GM12801 (cell line): ENCODE data around the gene TTC9C.

Experiments
- TF ChIP-seq, protein P1 (sequence below): IDR thresholded peaks from one replicate; pipeline ENCODE4 v1.5.1; 2011; ENCODE audit warnings: control low read depth; ENCODE audit not compliant: insufficient read length; ENCODE audit errors: extremely low read depth

Gene TTC9C

DNA sequence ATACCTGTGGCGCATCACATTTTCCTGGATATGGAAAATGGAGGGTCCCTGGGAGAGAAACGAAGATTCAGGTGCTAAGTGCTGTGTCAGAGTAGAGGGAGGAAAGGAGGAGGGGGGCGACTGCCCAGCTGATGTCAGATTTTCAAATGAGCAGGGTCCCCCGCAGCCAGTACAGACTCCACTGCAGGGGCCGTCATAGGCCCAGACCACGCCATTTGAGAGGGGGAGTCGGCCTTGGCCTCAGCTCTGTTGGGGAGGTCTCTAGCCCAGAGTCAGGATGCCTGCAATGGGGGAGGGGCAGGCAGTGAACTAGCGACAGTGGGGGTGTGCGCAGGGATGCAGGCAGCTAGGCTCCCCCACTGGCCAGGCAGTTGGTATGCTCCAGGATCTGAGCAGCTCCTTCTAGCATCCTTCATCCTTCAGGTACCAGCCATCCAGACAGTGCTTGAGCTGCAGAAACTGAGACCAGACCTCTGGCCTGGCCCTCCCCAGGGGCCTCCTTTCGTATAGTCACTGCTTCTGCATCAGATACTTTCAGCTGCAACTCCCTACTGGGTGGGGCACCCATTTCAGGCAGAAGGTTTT is 20.9 kb upstream of the TTC9C start, which contains the start of the genes BSCL2 and GNG3:
TSS of gene BSCL2 (minus strand) at position 148 of the 585 bp plus-strand sequence. CDS start 229 bp downstream, outside the sequence.
TSS of gene GNG3 (plus strand) at position 400 of the 585 bp plus-strand sequence. CDS start 620 bp downstream, outside the sequence.
- TF ChIP-seq, protein P1, sequence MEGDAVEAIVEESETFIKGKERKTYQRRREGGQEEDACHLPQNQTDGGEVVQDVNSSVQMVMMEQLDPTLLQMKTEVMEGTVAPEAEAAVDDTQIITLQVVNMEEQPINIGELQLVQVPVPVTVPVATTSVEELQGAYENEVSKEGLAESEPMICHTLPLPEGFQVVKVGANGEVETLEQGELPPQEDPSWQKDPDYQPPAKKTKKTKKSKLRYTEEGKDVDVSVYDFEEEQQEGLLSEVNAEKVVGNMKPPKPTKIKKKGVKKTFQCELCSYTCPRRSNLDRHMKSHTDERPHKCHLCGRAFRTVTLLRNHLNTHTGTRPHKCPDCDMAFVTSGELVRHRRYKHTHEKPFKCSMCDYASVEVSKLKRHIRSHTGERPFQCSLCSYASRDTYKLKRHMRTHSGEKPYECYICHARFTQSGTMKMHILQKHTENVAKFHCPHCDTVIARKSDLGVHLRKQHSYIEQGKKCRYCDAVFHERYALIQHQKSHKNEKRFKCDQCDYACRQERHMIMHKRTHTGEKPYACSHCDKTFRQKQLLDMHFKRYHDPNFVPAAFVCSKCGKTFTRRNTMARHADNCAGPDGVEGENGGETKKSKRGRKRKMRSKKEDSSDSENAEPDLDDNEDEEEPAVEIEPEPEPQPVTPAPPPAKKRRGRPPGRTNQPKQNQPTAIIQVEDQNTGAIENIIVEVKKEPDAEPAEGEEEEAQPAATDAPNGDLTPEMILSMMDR: no peak

DNA sequence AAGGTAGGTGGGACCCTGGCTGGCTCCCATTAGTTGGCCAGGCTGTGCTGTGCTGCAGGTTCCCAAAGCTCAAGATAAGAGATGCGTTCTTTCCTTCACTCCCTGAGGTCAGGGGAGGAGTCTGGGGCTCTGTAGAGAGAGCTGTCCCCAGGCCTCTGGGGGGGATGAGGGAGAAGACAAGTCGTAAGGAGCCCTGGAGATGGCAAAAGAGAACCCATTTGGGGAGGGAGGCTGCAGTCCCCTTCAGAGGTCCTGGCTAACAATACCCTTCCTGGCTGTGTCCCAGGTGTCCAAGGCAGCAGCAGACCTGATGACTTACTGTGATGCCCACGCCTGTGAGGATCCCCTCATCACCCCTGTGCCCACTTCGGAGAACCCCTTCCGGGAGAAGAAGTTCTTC is 19.9 kb upstream of the TTC9C start:
- TF ChIP-seq, protein P1: no peak

DNA sequence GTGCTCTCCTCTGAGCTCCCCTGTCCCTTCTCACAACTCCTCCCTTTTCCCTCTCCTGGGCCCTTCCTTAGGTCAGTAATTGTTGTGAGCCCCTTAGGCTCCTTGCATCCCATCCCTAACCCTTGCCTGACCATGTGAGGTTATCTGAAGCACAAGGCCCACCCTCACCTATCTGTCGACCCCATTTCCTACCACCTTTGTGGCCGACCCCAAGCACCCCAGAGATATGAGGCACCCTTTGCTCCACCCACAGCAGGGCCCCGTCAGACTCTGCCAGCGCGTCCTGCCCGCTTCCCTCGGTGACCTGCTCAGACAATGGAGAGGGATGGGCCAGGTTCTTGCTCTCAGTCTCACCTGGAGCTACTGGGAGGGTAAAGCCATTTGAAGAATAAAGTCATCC is 19.5 kb upstream of the TTC9C start:
- TF ChIP-seq, protein P1: no peak

DNA sequence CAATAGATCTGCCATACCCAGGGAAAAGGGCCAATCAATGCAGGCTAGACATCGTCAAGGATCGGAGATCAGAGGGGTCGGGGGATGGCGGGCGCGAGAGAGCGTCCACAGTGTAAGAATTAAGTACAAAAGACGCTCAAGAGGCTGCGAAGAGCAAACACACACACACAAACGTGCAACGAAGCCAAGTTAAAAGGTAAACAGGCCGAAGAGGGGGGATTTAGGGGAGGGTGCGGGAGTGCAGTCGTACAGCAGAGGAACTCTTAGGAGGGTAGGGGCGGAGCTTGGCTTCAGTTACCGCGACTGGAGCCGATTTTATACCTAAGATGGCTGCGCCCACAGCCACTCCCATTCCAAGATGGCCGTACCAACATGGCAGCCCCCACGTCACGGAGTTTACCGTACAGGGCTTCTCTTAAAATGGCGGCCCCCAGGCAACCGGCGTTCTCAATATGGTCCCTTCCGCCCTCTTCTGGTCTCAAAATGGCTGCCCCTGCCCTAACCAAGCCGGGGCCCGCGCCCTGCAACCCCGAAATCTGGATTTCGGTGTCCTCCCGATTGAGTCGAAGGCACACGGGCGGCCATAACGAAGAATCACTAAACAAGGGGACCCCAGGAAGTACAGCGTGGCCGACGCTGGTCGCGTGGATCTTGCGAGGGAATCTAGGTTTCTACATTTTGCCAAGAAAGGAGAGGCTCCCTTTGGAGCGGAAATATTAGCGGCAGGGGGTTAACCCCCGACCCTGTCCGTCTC is 18.9 kb upstream of the TTC9C start:
- TF ChIP-seq, protein P1: no peak

DNA sequence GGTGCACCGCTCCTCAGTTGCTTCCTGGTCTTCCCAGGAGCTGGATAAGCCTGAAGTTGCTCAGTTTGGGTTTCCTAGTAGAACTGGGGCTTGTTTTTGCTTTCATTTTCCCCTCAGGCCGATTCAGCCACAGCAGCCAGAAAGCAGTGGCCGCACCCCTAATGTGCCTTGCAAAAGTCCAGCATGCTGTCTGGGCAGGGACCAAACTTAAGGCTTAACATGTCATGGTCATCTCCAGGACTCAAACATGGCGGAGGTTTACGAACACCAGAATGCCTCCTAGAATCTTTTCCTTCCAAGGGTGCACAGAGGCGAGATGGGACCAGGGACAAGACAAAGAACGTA is 18.3 kb upstream of the TTC9C start:
- TF ChIP-seq, protein P1: no peak

DNA sequence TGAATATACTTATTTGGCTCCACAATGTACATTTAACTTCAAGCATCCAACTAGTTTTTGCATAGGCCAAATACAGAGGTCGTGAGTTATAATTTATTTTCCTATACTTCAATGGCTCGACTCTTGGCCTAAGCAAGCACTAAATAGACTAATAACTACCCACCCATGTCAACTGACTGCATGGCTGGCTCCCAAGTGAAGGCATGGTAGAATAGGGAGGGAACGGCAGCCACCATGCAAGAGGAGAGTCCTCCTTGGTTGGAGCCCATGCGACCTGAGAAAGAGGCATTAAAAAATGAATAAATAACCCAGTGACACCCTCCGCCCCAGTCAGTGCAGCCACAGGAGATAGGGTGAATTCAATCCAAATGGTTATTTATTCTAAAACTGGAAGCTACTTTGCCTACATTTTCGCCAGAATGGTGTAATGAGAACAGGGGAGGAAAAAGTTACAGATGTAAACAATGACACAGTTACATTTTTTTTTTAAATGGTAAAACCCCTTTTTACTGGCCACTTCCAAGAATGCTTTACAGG is 15.9 kb upstream of the TTC9C start:
- TF ChIP-seq, protein P1: no peak

DNA sequence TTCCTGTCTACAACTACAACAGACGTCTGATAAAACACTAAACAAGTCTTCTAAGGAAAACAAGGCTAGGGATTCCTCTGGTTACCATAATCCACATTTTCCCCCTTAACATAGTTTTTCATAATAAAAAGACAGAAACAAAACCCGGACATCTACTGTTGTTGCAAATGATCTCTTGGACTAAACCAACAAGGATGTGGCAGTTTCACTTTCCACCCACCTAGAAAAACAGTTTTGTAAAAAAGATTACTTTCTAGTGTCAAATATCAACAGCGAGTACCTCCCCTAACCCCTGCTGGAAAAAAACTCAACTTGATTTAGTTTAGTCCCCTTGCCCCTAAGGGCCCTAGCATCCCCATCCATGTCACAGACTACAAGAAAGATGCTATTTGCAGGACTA is 15.4 kb upstream of the TTC9C start:
- TF ChIP-seq, protein P1: no peak
